SK-N-SH treated with all-trans-retinoic acid at 6 μM for 48 hours (cell line): ENCODE results near the gene VAV3.

Experiments used
- ATAC-seq: fragments of 200-7000 bp; cut with Tn5 transposase; 3 replicates; pipeline ENCODE4 v1.9.1; 2020; ENCODE audit warnings: mild to moderate bottlenecking, moderate library complexity
- ARNTL ChIP-seq: fragments of 450-650 bp; formaldehyde crosslinking; IDR thresholded peaks from 2 replicates; pipeline ENCODE4 v1.5.0; 2020; ENCODE audit warnings: low read depth, mild to moderate bottlenecking, moderate library complexity, borderline replicate concordance
- BACH2 ChIP-seq: fragments of 250-450 bp; sonication (Bioruptor Pico); IDR thresholded peaks from 2 replicates; pipeline ENCODE4 v1.9.0; 2021; ENCODE audit warnings: mild to moderate bottlenecking, borderline replicate concordance
- CSDC2 ChIP-seq: fragments of 250-450 bp; sonication (Bioruptor Pico); IDR thresholded peaks from 2 replicates; pipeline ENCODE4 v1.5.0; 2020; ENCODE audit warnings: mild to moderate bottlenecking, moderate library complexity
- ESRRG ChIP-seq: fragments of 250-450 bp; sonication (Bioruptor Pico); IDR thresholded peaks from 2 replicates; pipeline ENCODE4 v1.6.1; 2021; ENCODE audit warnings: mild to moderate bottlenecking
- GLIS3 ChIP-seq: fragments of 250-450 bp; sonication (Bioruptor Pico); IDR thresholded peaks from 2 replicates; pipeline ENCODE4 v1.5.0; 2020; ENCODE audit warnings: mild to moderate bottlenecking, moderate library complexity
- ISL1 ChIP-seq: fragments of 250-450 bp; sonication (Bioruptor Pico); IDR thresholded peaks from 2 replicates; pipeline ENCODE4 v2.1.2; 2022; ENCODE audit warnings: mild to moderate bottlenecking, moderate library complexity
- OSR1 ChIP-seq: fragments of 250-450 bp; sonication (Bioruptor Pico); IDR thresholded peaks from 2 replicates; pipeline ENCODE4 v1.8.0; 2022; ENCODE audit warnings: moderate library complexity, mild to moderate bottlenecking, inconsistent platforms
- PPARA ChIP-seq: fragments of 250-450 bp; sonication (Bioruptor Pico); IDR thresholded peaks from 2 replicates; pipeline ENCODE4 v1.5.0; 2020; ENCODE audit warnings: mild to moderate bottlenecking, borderline replicate concordance
- RARB ChIP-seq: fragments of 250-450 bp; sonication (Bioruptor Pico); IDR thresholded peaks from 2 replicates; pipeline ENCODE4 v1.8.0; 2021; ENCODE audit warnings: mild to moderate bottlenecking, moderate library complexity
- SNAI2 ChIP-seq: fragments of 250-450 bp; sonication (Bioruptor Pico); IDR thresholded peaks from 2 replicates; pipeline ENCODE4 v1.5.0; 2020; ENCODE audit warnings: mild to moderate bottlenecking, moderate library complexity
- TCF4 ChIP-seq: fragments of 250-450 bp; sonication (Bioruptor Pico); IDR thresholded peaks from 2 replicates; pipeline ENCODE4 v1.8.0; 2021; ENCODE audit warnings: mild to moderate bottlenecking, moderate library complexity, borderline replicate concordance
- TOX ChIP-seq: fragments of 250-450 bp; sonication (Bioruptor Pico); IDR thresholded peaks from 2 replicates; pipeline ENCODE4 v1.8.0; 2021; ENCODE audit warnings: mild to moderate bottlenecking, moderate library complexity, borderline replicate concordance
- ZC3H10 ChIP-seq: fragments of 250-450 bp; sonication (Bioruptor Pico); IDR thresholded peaks from 2 replicates; pipeline ENCODE4 v1.5.1; 2021; ENCODE audit warnings: mild to moderate bottlenecking, moderate library complexity
- ZFP3 ChIP-seq: fragments of 250-450 bp; sonication (Bioruptor Pico); IDR thresholded peaks from 2 replicates; pipeline ENCODE4 v1.5.0; 2020; ENCODE audit warnings: mild to moderate bottlenecking, moderate library complexity
- ZFP30 ChIP-seq: fragments of 450-650 bp; formaldehyde crosslinking; IDR thresholded peaks from 2 replicates; pipeline ENCODE4 v1.5.0; 2022; ENCODE audit warnings: mild to moderate bottlenecking, moderate library complexity
- ZNF565 ChIP-seq: fragments of 450-650 bp; formaldehyde crosslinking; conservative IDR thresholded peaks from 2 replicates; pipeline ENCODE4 v1.5.0; 2020; ENCODE audit warnings: low read depth, mild to moderate bottlenecking, moderate library complexity
- ZNF70 ChIP-seq: fragments of 450-650 bp; formaldehyde crosslinking; IDR thresholded peaks from 2 replicates; pipeline ENCODE4 v1.5.0; 2020; ENCODE audit warnings: mild to moderate bottlenecking, moderate library complexity
- ZNF8 ChIP-seq: fragments of 450-650 bp; formaldehyde crosslinking; IDR thresholded peaks from 2 replicates; pipeline ENCODE4 v1.5.0; 2020; ENCODE audit warnings: mild to moderate bottlenecking, moderate library complexity
- TF ChIP-seq, protein P1 (sequence below): fragments of 250-450 bp; sonication (Bioruptor Pico); IDR thresholded peaks from 2 replicates; pipeline ENCODE4 v1.8.0; 2020; ENCODE audit warnings: mild to moderate bottlenecking, moderate library complexity, borderline replicate concordance
- TF ChIP-seq, protein P2 (sequence below): fragments of 250-450 bp; sonication (Bioruptor Pico); IDR thresholded peaks from 2 replicates; pipeline ENCODE4 v1.8.0; 2021; ENCODE audit warnings: low read depth, mild to moderate bottlenecking, moderate library complexity, borderline replicate concordance
- TF ChIP-seq, protein P3 (sequence below): fragments of 250-450 bp; sonication (Bioruptor Pico); IDR thresholded peaks from 2 replicates; pipeline ENCODE4 v1.5.1; 2020; ENCODE audit warnings: low read depth, mild to moderate bottlenecking, moderate library complexity
- TF ChIP-seq, protein P4 (sequence below): fragments of 250-450 bp; sonication (Bioruptor Pico); IDR thresholded peaks from 2 replicates; pipeline ENCODE4 v1.5.0; 2020; ENCODE audit warnings: mild to moderate bottlenecking, moderate library complexity

The VAV3 gene

DNA sequence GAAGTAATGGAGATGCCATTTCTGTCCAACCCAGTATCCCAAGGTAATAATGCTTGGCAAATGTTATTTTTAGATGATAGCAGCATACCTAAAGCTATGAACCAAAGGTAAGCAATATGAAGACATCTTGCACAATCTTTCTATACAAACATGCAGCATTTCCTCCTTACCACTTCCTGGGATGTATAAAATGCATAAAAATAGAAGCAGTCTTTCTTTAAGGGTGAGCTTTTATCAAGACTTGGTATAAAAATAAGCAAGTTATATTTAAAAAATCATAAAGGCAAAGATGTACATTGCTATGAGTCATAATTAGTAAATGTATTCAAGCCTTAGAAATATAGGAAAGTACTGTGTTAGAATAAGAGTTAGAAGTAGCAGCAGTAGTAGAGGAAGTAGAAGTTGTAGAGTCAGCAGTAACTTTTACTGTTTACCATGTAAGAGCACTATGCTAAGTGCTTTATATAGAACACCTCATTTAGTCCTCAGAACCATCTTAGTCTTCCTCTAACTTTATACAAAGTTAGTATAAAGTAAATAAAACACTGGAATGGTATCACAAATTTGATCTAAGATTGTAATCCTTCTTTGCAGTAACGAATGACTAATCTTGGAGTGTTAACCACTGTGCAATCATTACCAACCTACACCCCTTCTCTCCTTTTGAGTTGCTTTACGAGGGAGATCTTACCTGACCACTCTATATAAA, 371.3 kb downstream of the VAV3 start:
- TF ChIP-seq SNAI2 (CRISPR knock-in tag) (no peak), ZNF565 (no peak), ZC3H10 (no peak), OSR1 (CRISPR knock-in tag) (no peak), GLIS3 (no peak)
- TF ChIP-seq, protein P1, sequence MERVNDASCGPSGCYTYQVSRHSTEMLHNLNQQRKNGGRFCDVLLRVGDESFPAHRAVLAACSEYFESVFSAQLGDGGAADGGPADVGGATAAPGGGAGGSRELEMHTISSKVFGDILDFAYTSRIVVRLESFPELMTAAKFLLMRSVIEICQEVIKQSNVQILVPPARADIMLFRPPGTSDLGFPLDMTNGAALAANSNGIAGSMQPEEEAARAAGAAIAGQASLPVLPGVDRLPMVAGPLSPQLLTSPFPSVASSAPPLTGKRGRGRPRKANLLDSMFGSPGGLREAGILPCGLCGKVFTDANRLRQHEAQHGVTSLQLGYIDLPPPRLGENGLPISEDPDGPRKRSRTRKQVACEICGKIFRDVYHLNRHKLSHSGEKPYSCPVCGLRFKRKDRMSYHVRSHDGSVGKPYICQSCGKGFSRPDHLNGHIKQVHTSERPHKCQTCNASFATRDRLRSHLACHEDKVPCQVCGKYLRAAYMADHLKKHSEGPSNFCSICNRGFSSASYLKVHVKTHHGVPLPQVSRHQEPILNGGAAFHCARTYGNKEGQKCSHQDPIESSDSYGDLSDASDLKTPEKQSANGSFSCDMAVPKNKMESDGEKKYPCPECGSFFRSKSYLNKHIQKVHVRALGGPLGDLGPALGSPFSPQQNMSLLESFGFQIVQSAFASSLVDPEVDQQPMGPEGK (CRISPR knock-in tag), result no peak
- TF ChIP-seq, protein P2, sequence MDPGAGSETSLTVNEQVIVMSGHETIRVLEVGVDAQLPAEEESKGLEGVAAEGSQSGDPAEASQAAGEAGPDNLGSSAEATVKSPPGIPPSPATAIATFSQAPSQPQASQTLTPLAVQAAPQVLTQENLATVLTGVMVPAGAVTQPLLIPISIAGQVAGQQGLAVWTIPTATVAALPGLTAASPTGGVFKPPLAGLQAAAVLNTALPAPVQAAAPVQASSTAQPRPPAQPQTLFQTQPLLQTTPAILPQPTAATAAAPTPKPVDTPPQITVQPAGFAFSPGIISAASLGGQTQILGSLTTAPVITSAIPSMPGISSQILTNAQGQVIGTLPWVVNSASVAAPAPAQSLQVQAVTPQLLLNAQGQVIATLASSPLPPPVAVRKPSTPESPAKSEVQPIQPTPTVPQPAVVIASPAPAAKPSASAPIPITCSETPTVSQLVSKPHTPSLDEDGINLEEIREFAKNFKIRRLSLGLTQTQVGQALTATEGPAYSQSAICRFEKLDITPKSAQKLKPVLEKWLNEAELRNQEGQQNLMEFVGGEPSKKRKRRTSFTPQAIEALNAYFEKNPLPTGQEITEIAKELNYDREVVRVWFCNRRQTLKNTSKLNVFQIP, result no peak
- ATAC-seq, result no peak

DNA sequence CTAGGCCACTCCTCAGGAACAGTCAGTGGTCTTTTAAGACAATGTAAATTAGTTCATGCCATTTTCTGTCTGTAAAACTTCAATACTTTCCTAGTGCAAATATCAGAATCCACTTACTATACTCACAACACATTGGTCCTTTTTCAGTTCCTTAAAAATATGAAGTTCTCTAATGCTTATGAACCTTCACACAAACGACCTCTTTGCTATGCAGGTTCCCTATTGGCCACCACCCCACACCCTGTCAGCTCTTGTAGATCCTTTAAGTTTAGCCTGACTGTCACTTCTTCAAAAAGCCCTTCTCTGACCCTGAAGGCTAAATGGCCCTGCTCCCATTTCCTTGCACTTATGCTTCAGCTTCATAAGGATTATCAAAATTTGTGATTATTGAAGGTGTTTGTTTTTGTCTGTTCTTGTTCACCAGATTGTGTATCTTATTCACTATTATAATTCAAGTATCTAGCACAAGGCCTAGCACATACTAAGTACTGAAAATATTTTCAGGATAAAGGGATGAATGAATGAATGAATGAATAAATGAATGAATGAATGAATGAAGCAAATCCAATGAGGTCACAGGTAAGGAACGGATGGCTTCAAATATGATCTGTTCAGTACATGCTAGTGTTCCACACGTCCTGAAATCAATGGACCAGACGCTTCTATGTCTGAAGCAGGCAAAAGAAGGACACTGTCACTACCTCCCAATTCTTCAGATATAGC, 373.9 kb downstream of the VAV3 start:
- TF ChIP-seq, protein P1 (CRISPR knock-in tag), result no peak
- no peak for TF ChIP-seq GLIS3
- no peak for TF ChIP-seq OSR1 (CRISPR knock-in tag)
- TF ChIP-seq, protein P2, result no peak
- TF ChIP-seq ZFP3, result no peak
- TF ChIP-seq, protein P3, sequence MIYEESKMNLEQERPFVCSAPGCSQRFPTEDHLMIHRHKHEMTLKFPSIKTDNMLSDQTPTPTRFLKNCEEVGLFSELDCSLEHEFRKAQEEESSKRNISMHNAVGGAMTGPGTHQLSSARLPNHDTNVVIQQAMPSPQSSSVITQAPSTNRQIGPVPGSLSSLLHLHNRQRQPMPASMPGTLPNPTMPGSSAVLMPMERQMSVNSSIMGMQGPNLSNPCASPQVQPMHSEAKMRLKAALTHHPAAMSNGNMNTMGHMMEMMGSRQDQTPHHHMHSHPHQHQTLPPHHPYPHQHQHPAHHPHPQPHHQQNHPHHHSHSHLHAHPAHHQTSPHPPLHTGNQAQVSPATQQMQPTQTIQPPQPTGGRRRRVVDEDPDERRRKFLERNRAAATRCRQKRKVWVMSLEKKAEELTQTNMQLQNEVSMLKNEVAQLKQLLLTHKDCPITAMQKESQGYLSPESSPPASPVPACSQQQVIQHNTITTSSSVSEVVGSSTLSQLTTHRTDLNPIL, result no peak
- no peak for TF ChIP-seq ZNF70 (CRISPR knock-in tag)
- no peak for TF ChIP-seq BACH2
- no peak for TF ChIP-seq ISL1
- TF ChIP-seq PPARA (CRISPR knock-in tag), result no peak
- TF ChIP-seq ARNTL (CRISPR knock-in tag), result no peak
- no peak for TF ChIP-seq ZNF8 (CRISPR knock-in tag)
- TF ChIP-seq ZNF565, result no peak
- TF ChIP-seq CSDC2 (CRISPR knock-in tag), result no peak
- no peak for ATAC-seq

DNA sequence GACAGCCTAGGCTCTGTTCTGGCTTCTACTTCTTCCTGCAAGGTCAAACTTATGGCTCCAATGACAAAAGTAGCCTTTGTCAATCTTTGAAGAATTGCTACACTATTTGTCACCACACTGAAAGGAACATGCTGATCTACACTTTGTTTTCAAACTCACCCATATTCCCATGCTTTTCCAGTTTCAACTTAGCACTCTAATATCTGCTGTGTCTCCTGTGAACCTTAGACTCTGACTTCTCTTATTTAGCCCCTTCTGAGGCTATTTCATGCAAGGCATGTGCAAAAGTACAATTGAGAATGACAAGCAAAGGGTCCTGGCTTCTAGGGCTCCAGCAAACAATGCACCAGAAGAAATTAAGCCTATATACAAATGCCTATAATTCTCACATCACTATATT, 374.9 kb downstream of the VAV3 start:
- no peak for ATAC-seq
- TF ChIP-seq ZFP30 (CRISPR knock-in tag), result no peak
- no peak for TF ChIP-seq CSDC2 (CRISPR knock-in tag)
- no peak for TF ChIP-seq GLIS3
- TF ChIP-seq, protein P3, result no peak
- TF ChIP-seq TCF4 (CRISPR knock-in tag), result no peak
- no peak for TF ChIP-seq SNAI2 (CRISPR knock-in tag)
- TF ChIP-seq ZNF8 (CRISPR knock-in tag), result no peak
- no peak for TF ChIP-seq ZC3H10
- TF ChIP-seq ARNTL (CRISPR knock-in tag), result no peak
- TF ChIP-seq, protein P4, sequence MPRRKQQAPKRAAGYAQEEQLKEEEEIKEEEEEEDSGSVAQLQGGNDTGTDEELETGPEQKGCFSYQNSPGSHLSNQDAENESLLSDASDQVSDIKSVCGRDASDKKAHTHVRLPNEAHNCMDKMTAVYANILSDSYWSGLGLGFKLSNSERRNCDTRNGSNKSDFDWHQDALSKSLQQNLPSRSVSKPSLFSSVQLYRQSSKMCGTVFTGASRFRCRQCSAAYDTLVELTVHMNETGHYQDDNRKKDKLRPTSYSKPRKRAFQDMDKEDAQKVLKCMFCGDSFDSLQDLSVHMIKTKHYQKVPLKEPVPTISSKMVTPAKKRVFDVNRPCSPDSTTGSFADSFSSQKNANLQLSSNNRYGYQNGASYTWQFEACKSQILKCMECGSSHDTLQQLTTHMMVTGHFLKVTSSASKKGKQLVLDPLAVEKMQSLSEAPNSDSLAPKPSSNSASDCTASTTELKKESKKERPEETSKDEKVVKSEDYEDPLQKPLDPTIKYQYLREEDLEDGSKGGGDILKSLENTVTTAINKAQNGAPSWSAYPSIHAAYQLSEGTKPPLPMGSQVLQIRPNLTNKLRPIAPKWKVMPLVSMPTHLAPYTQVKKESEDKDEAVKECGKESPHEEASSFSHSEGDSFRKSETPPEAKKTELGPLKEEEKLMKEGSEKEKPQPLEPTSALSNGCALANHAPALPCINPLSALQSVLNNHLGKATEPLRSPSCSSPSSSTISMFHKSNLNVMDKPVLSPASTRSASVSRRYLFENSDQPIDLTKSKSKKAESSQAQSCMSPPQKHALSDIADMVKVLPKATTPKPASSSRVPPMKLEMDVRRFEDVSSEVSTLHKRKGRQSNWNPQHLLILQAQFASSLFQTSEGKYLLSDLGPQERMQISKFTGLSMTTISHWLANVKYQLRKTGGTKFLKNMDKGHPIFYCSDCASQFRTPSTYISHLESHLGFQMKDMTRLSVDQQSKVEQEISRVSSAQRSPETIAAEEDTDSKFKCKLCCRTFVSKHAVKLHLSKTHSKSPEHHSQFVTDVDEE (CRISPR knock-in tag), result no peak
- no peak for TF ChIP-seq RARB
- TF ChIP-seq PPARA (CRISPR knock-in tag), result no peak
- no peak for TF ChIP-seq ZNF70 (CRISPR knock-in tag)
- TF ChIP-seq, protein P1 (CRISPR knock-in tag), result no peak
- no peak for TF ChIP-seq ESRRG
- no peak for TF ChIP-seq ZFP3
- TF ChIP-seq TOX (CRISPR knock-in tag), result no peak
